Progenitor cell of endocrine pancreas (in vitro differentiated cells): ENCODE data around the gene CAMK1D. TPM values are rescaled to one million over a fixed set of nuclear protein-coding genes. Genes with fewer than 3 reads are reported as not detected.

Experiments
- DNase-seq: peaks from one replicate; pipeline ENCODE4 v3.0.0; 2021; ENCODE audit warnings: low spot score; ENCODE audit not compliant: unreplicated experiment
- H3K27ac Mint-ChIP-seq: 2 replicates; pipeline ENCODE4 v1.8.0; 2021; ENCODE audit warnings: mild to moderate bottlenecking, moderate library complexity, mixed read lengths
- H3K27me3 Mint-ChIP-seq: 2 replicates; pipeline ENCODE4 v1.8.0; 2021; ENCODE audit warnings: mixed read lengths
- H3K36me3 Mint-ChIP-seq: 2 replicates; pipeline ENCODE4 v1.8.0; 2022; ENCODE audit warnings: mixed read lengths; ENCODE audit not compliant: insufficient read depth
- H3K4me1 Mint-ChIP-seq: 2 replicates; pipeline ENCODE4 v1.8.0; 2021; ENCODE audit warnings: low read depth, mixed read lengths
- H3K4me3 Mint-ChIP-seq: 2 replicates; pipeline ENCODE4 v1.8.0; 2021; ENCODE audit warnings: low read depth, mild to moderate bottlenecking, moderate library complexity, mixed read lengths
- H3K9me3 Mint-ChIP-seq: 2 replicates; pipeline ENCODE4 v1.8.0; 2021; ENCODE audit warnings: low read depth, mixed read lengths
- total RNA-seq: library from RNA; stranded (reverse); gene quantifications from 2 replicates; pipeline ENCODE4 v1.2.1, GENCODE V29; 2021
- TF ChIP-seq, protein P1 (sequence below): fragments of 200-600 bp; sonication (generic); IDR thresholded peaks from one replicate; pipeline ENCODE4 v1.5.0; 2021; ENCODE audit warnings: antibody characterized with exemption, mild to moderate bottlenecking; ENCODE audit not compliant: unreplicated experiment

The CAMK1D gene
- total RNA-seq, 1 donor from 2014 or later: 10.8 TPM

DNA sequence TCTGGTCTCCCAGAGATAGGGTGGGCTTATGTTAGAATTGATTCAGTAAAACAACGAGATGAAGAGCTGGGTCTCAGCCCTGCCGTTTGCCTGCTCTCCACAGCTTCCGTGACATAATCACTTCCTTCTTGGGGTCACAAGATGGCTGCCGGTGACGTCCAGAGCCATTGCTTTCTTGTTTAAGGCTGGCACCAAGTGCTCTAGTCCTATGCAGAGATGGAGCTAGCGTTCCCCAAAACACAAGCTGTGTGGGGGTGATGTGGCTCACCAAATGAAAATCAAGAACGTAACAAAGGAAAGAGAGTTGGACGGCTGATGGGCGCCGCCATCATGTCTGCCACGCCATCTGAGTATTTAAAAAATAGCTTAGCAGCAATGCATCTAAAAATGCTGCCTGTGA lies 296.1 kb downstream of the CAMK1D start:
- H3K36me3 Mint-ChIP-seq: no peaks in the 10 kb centered on the region
- no peak for DNase-seq
- TF ChIP-seq, protein P1, sequence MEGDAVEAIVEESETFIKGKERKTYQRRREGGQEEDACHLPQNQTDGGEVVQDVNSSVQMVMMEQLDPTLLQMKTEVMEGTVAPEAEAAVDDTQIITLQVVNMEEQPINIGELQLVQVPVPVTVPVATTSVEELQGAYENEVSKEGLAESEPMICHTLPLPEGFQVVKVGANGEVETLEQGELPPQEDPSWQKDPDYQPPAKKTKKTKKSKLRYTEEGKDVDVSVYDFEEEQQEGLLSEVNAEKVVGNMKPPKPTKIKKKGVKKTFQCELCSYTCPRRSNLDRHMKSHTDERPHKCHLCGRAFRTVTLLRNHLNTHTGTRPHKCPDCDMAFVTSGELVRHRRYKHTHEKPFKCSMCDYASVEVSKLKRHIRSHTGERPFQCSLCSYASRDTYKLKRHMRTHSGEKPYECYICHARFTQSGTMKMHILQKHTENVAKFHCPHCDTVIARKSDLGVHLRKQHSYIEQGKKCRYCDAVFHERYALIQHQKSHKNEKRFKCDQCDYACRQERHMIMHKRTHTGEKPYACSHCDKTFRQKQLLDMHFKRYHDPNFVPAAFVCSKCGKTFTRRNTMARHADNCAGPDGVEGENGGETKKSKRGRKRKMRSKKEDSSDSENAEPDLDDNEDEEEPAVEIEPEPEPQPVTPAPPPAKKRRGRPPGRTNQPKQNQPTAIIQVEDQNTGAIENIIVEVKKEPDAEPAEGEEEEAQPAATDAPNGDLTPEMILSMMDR: no peak
- H3K4me1 Mint-ChIP-seq: peaks cover 4% of the 10 kb centered on the region
- H3K27me3 Mint-ChIP-seq: peaks cover 4% of the 10 kb centered on the region
- no peaks in the 10 kb centered on the region for H3K9me3 Mint-ChIP-seq
- H3K4me3 Mint-ChIP-seq: no peak overlapping the region
- H3K27ac Mint-ChIP-seq: no peak overlapping the region

DNA sequence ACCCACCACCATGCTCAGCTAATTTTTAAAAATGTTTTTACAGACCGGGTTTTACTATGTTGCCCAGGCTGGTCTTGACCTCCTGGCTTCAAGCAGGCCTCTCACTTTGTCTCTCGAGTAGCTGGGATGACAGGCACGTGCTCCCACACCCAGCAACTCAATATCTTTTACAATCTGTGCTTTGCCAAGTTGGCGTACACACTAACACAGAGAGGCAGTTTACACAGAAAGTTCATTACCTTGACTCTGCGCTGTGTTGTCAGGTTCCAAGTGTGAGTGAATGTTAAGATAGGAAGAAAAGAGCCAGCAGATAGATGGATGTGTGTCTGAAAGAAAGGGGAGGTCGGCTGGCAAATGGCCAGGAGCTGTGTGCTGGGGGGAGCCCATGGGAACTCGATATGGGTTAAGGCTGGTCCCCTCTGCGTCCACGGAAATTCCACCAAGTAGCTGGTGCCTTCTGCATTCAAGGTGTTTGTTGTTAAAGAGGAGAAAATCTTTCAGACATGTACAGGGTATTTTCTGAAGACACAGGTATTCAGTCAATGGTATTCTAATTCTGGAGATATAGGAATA lies 299.8 kb downstream of the CAMK1D start:
- DNase-seq: no peak
- peaks cover 4% of the 10 kb centered on the region for H3K4me1 Mint-ChIP-seq
- H3K4me3 Mint-ChIP-seq: no peak overlapping the region

GRCh38 chr10:12650122-12650521 lies 300.8 kb downstream of the CAMK1D start:
- Mint-ChIP-seq H3K27ac (no peak overlapping the region), H3K36me3 (no peaks in the 10 kb centered on the region), H3K4me3 (no peak overlapping the region), H3K4me1 (peaks cover 4% of the 10 kb centered on the region), H3K27me3 (peaks cover 4% of the 10 kb centered on the region), H3K9me3 (peaks cover 3% of the 10 kb centered on the region)
- no peak for DNase-seq
- TF ChIP-seq, protein P1: no peak

More for the DNA sequence above, 299.8 kb downstream of the CAMK1D start:
- no peaks in the 10 kb centered on the region for H3K36me3 Mint-ChIP-seq
- no peaks in the 10 kb centered on the region for H3K9me3 Mint-ChIP-seq
- TF ChIP-seq, protein P1: no peak
- peaks cover 4% of the 10 kb centered on the region for H3K27me3 Mint-ChIP-seq
- peak overlapping the region; percentile 63 for H3K27ac Mint-ChIP-seq

GRCh38 chr10:12650538-12651298 lies 301.4 kb downstream of the CAMK1D start:
- no peak overlapping the region for H3K4me3 Mint-ChIP-seq
- TF ChIP-seq, protein P1: no peak
- DNase-seq: no peak
- peaks cover 4% of the 10 kb centered on the region for H3K4me1 Mint-ChIP-seq
- no peak overlapping the region for H3K27ac Mint-ChIP-seq
- no peaks in the 10 kb centered on the region for H3K36me3 Mint-ChIP-seq
- H3K27me3 Mint-ChIP-seq: peaks cover 4% of the 10 kb centered on the region
- peaks cover 3% of the 10 kb centered on the region for H3K9me3 Mint-ChIP-seq

GRCh38 chr10:12655940-12656339 lies 306.6 kb downstream of the CAMK1D start:
- H3K27me3 Mint-ChIP-seq: no peaks in the 10 kb centered on the region

More at GRCh38 chr10:12655940-12656339, 306.6 kb downstream of the CAMK1D start:
- TF ChIP-seq, protein P1: no peak
- peaks cover 3% of the 10 kb centered on the region for H3K9me3 Mint-ChIP-seq
- no peaks in the 10 kb centered on the region for H3K36me3 Mint-ChIP-seq
- no peak for DNase-seq
- no peak overlapping the region for H3K4me3 Mint-ChIP-seq
- H3K4me1 Mint-ChIP-seq: no peaks in the 10 kb centered on the region
- no peak overlapping the region for H3K27ac Mint-ChIP-seq
